MM.1S (cell line): ENCODE data around the gene ZBED2.
"Not testable (repeated sequence)": the region's sequence is repeated elsewhere in the genome, so short reads cannot be mapped to it uniquely, and the experiment has no call there.

Experiments used
- DNase-seq: peaks from one replicate; pipeline ENCODE4 v3.0.0-alpha.2; 2015
- H2AFZ ChIP-seq: fragments of 300-600 bp; sonication (generic); 2 replicates; pipeline ENCODE4 v1.6.0; 2016; ENCODE audit warnings: antibody characterized with exemption, low read length
- H3F3A ChIP-seq: fragments of 300-600 bp; sonication (generic); 2 replicates; pipeline ENCODE4 v1.6.1; 2016; ENCODE audit warnings: mild to moderate bottlenecking, antibody characterized with exemption, low read length, moderate library complexity, mixed read lengths; ENCODE audit not compliant: insufficient read depth
- H3K27ac ChIP-seq: fragments of 300-600 bp; sonication (generic); 2 replicates; pipeline ENCODE4 v1.5.1; 2016; ENCODE audit warnings: mild to moderate bottlenecking, low read length
- H3K27me3 ChIP-seq: fragments of 300-600 bp; sonication (generic); replicated peaks from 2 replicates; pipeline ENCODE4 v1.6.0; 2016; ENCODE audit warnings: low read length; ENCODE audit not compliant: insufficient read depth
- H3K36me3 ChIP-seq: fragments of 300-600 bp; sonication (generic); replicated peaks from 2 replicates; pipeline ENCODE4 v1.6.1; 2016; ENCODE audit warnings: mild to moderate bottlenecking, low read length, mixed read lengths; ENCODE audit not compliant: insufficient read depth
- H3K4me1 ChIP-seq: fragments of 300-600 bp; sonication (generic); 2 replicates; pipeline ENCODE4 v1.6.1; 2016; ENCODE audit warnings: low read length, mixed read lengths
- H3K4me2 ChIP-seq: fragments of 300-600 bp; sonication (generic); 2 replicates; pipeline ENCODE4 v1.6.0; 2016; ENCODE audit warnings: low read depth, low read length
- H3K4me3 ChIP-seq: fragments of 300-600 bp; sonication (generic); 2 replicates; pipeline ENCODE4 v1.5.1; 2016; ENCODE audit warnings: low read length, mixed read lengths
- H3K79me2 ChIP-seq: fragments of 300-600 bp; sonication (generic); 2 replicates; pipeline ENCODE4 v1.6.1; 2016; ENCODE audit warnings: mixed run types, low read length, mixed read lengths
- H3K9ac ChIP-seq: fragments of 300-600 bp; sonication (generic); 2 replicates; pipeline ENCODE4 v1.6.1; 2016; ENCODE audit warnings: low read length, mixed read lengths
- H3K9me2 ChIP-seq: fragments of 300-600 bp; sonication (generic); replicated peaks from 2 replicates; pipeline ENCODE4 v1.6.1; 2016; ENCODE audit warnings: mild to moderate bottlenecking, low read length, mixed read lengths; ENCODE audit not compliant: insufficient read depth
- H3K9me3 ChIP-seq: fragments of 300-600 bp; sonication (generic); replicated peaks from 2 replicates; pipeline ENCODE4 v1.6.1; 2016; ENCODE audit warnings: mild to moderate bottlenecking, low read length, mixed read lengths; ENCODE audit not compliant: insufficient read depth
- H4K20me1 ChIP-seq: fragments of 300-600 bp; sonication (generic); 2 replicates; pipeline ENCODE4 v1.6.1; 2016; ENCODE audit warnings: mild to moderate bottlenecking, low read length, moderate library complexity, mixed read lengths; ENCODE audit not compliant: insufficient read depth
- EZH2 ChIP-seq: fragments of 300-600 bp; sonication (generic); optimal IDR thresholded peaks from 2 replicates; pipeline ENCODE3; 2017; ENCODE audit warnings: low read depth, mild to moderate bottlenecking, antibody characterized with exemption, low read length, mixed read lengths
- EZH2phosphoT487 ChIP-seq: fragments of 300-600 bp; sonication (generic); IDR thresholded peaks from 2 replicates; pipeline ENCODE4 v1.6.1; 2018; ENCODE audit warnings: antibody characterized with exemption, low read length
- TF ChIP-seq, protein P1 (sequence below): fragments of 300-600 bp; sonication (generic); IDR thresholded peaks from 2 replicates; pipeline ENCODE4 v1.5.1; 2016; ENCODE audit warnings: antibody characterized with exemption, low read length, mixed read lengths

The ZBED2 gene

DNA sequence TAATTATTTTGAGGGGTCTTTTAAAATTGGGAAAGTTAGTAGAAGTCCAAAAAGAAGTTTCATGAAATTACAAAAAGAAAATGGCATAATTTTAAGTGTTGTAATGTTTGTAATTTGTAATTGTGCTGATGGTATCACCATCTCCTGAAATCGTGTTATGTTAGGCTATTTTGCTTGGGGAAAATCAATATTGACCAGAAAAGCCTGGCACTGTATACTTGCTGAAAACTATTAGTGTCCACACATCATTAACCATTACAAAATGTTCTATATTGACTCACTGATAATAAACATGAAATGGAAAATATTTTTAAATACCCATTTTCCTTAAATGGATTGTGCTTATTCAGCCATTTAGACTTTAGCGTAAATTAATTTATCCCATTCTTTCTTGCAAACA lies 40.3 kb upstream of the ZBED2 start:
- Histone ChIP-seq H3F3A (no peaks in the 10 kb centered on the region), H3K9ac (no peak overlapping the region), H3K4me1 (no peaks in the 10 kb centered on the region), H3K9me2 (no peaks in the 10 kb centered on the region), H3K4me3 (no peak overlapping the region), H3K36me3 (no peaks in the 10 kb centered on the region), H3K79me2 (no peaks in the 10 kb centered on the region), H3K27me3 (no peaks in the 10 kb centered on the region), H3K27ac (no peak overlapping the region), H3K4me2 (no peak overlapping the region), H3K9me3 (no peaks in the 10 kb centered on the region), H4K20me1 (no peaks in the 10 kb centered on the region), H2AFZ (no peak overlapping the region)
- no peak for DNase-seq
- TF ChIP-seq EZH2phosphoT487, result no peak
- TF ChIP-seq, protein P1, sequence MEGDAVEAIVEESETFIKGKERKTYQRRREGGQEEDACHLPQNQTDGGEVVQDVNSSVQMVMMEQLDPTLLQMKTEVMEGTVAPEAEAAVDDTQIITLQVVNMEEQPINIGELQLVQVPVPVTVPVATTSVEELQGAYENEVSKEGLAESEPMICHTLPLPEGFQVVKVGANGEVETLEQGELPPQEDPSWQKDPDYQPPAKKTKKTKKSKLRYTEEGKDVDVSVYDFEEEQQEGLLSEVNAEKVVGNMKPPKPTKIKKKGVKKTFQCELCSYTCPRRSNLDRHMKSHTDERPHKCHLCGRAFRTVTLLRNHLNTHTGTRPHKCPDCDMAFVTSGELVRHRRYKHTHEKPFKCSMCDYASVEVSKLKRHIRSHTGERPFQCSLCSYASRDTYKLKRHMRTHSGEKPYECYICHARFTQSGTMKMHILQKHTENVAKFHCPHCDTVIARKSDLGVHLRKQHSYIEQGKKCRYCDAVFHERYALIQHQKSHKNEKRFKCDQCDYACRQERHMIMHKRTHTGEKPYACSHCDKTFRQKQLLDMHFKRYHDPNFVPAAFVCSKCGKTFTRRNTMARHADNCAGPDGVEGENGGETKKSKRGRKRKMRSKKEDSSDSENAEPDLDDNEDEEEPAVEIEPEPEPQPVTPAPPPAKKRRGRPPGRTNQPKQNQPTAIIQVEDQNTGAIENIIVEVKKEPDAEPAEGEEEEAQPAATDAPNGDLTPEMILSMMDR, result no peak

DNA sequence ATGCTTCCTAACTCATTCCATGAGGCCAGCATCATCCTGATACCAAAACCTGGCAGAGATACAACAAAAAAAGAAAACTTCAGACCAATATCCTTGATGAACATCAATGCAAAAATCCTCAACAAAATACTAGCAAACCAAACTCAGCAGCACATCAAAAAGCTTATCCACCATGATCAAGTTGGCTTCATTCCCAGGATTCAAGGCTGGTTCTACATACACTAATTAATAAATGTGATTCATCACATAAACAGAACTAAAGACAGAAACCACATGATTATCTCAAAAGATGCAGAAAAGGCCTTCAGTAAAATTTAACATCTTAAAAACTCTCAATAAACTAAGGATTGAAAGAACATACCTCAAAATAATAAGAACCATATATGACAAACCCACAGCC lies 35.5 kb upstream of the ZBED2 start:
- not testable (repeated sequence) for H3K9me3 ChIP-seq, H3K4me3 ChIP-seq, H3K9ac ChIP-seq, H3K4me1 ChIP-seq, H3K79me2 ChIP-seq, H4K20me1 ChIP-seq, H3K9me2 ChIP-seq, DNase-seq, H3K27ac ChIP-seq, H3F3A ChIP-seq, H3K4me2 ChIP-seq, H3K27me3 ChIP-seq, H3K36me3 ChIP-seq, H2AFZ ChIP-seq

DNA sequence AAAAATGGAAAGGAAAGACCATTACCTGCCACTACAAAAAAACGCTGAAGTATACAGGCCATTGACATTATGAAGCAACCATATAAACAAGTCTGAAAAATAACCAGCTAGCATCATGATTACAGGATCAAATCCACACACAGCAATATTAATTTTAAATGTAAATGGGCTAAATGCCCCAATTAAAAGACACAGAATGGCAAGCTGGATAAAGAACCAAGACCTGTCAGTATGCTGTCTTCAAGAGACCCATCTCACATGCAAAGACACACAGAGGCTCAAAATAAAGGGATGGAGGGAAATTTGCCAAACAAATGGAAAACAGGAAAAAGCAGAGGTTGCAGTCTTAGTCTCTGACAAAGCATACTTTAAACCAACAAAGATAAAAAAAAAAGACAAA lies 33.9 kb upstream of the ZBED2 start:
- not testable (repeated sequence) for H3K27me3 ChIP-seq, H3K4me1 ChIP-seq, H3F3A ChIP-seq, H3K4me3 ChIP-seq, H3K9ac ChIP-seq, H3K27ac ChIP-seq, H3K36me3 ChIP-seq, H3K9me2 ChIP-seq, DNase-seq, H2AFZ ChIP-seq, H4K20me1 ChIP-seq, H3K4me2 ChIP-seq, H3K79me2 ChIP-seq, H3K9me3 ChIP-seq

DNA sequence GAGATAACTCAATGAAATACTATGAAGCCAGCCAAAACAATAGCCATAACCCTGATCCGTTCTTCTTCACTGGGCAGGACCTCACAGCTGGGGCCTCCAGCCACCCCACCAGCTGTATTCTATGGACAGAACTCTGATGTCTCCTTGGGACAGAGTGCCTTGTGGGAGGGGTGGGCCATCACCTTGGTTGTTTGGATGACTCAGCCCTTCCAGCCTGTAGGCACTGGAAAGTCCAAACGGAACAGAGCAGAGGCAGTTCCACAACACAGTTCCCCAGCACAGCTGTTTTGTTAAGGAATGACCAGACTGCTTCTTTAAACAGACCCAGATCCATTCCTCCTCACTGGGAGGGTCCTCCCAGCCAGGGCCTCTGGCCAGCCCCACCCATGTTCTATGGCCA lies 31.9 kb upstream of the ZBED2 start:
- no peaks in the 10 kb centered on the region for H3K36me3 ChIP-seq
- no peaks in the 10 kb centered on the region for H3K27me3 ChIP-seq
- no peaks in the 10 kb centered on the region for H3K9me2 ChIP-seq
- H2AFZ ChIP-seq, result no peak overlapping the region
- TF ChIP-seq EZH2phosphoT487, result no peak
- TF ChIP-seq EZH2, result no peak
- TF ChIP-seq, protein P1, result no peak
- H3K9me3 ChIP-seq, result no peaks in the 10 kb centered on the region; the same call in 1 of the 2 replicates
- no peak overlapping the region for H3K4me3 ChIP-seq
- no peak for DNase-seq
- no peaks in the 10 kb centered on the region for H3K4me1 ChIP-seq
- no peak overlapping the region for H3K27ac ChIP-seq
- no peak overlapping the region for H3K9ac ChIP-seq
- H3K79me2 ChIP-seq, result no peaks in the 10 kb centered on the region
- H3F3A ChIP-seq, result no peaks in the 10 kb centered on the region
- no peaks in the 10 kb centered on the region for H4K20me1 ChIP-seq
- no peak overlapping the region for H3K4me2 ChIP-seq
